ENCODE measurements around the gene SNAP29. TPM values are rescaled to one million over a fixed set of nuclear protein-coding genes. Genes with fewer than 3 reads are reported as not detected.
"Not testable (repeated sequence)": the region's sequence is repeated elsewhere in the genome, so short reads cannot be mapped to it uniquely, and the experiment has no call there.

Gene SNAP29
- total and polyA plus RNA-seq, 2 donors (not counting 3 experiments of a cell fraction or from before 2014, with no cell fraction given), result 16.4 to 26.7 TPM

GRCh38 chr22:20937794-20938671 is 79.2 kb downstream of the SNAP29 start:
- POLR2A ChIA-PET, result no interaction called here
- H3K4me2 ChIP-seq (ENCODE audit: insufficient read depth, low read length), result no peak overlapping the region
- FAIRE-seq (peak; percentile 24), DNase-seq (ENCODE audit: low read depth, low spot score) (no peak)
- H3K27ac ChIP-seq (ENCODE audit: insufficient read depth, low read depth, low read length), result no peak overlapping the region
- no peaks in the 10 kb centered on the region for H3K9me1 ChIP-seq (replicated peaks; ENCODE audit: control insufficient read depth, extremely low read depth, insufficient read depth, low read length)
- no peaks in the 10 kb centered on the region for H3K4me1 ChIP-seq (ENCODE audit: control insufficient read depth, extremely low read depth, insufficient read depth, low read length)
- no peaks in the 10 kb centered on the region for H3K27me3 ChIP-seq (ENCODE audit: control insufficient read depth in 2 of 2, insufficient read depth in 2 of 2, low read length in 2 of 2)
- intact Hi-C loops (cut with micrococcal nuclease) (no loop called here), dilution Hi-C loops (cut with MboI; ENCODE audit: extremely low pct_ligation_motif_present, low sequenced_read_pairs) (no loop called here)
- CTCF ChIA-PET, result interaction anchor here (1.6 kb wide), 1 partner anchor 21 kb away, joined by 5 read pairs; the partner anchor contains the start of gene CRKL
- H3K9ac ChIP-seq (replicated peaks; ENCODE audit: extremely low read depth, insufficient read depth, low read length), result no peak overlapping the region
- peaks cover 94% of the 10 kb centered on the region for H3K79me2 ChIP-seq (ENCODE audit: control insufficient read depth, insufficient read depth, low read length)
- TF ChIP-seq MYC (IDR thresholded peaks at IDR 0.05; ENCODE audit: low read depth, low read length), result no peak
- TF ChIP-seq JUN (IDR thresholded peaks at IDR 0.05; ENCODE audit: borderline replicate concordance, insufficient read depth, insufficient read length, low read depth), result no peak
- TF ChIP-seq CTCF (IDR thresholded peaks at IDR 0.05; ENCODE audit: extremely low read depth in 1 of 2, insufficient read depth in 1 of 2, low read depth in 1 of 2, low read length in 2 of 2), result no peak
- no peak for TF ChIP-seq GATA2 (IDR thresholded peaks at IDR 0.05; ENCODE audit: insufficient read depth, insufficient read length, low read depth, low read length)
- no peak for TF ChIP-seq POLR2AphosphoS5 (IDR thresholded peaks at IDR 0.05; ENCODE audit: insufficient read depth, low read depth, low read length)
- TF ChIP-seq EZH2 (IDR thresholded peaks at IDR 0.05; ENCODE audit: borderline replicate concordance, low read depth, low read length, severe bottlenecking), result no peak
- TF ChIP-seq POLR2A (IDR thresholded peaks at IDR 0.05; ENCODE audit: low read depth, low read length), result no peak
- no peak for TF ChIP-seq FOS (IDR thresholded peaks at IDR 0.05; ENCODE audit: borderline replicate concordance, insufficient read depth, low read length)
- TF ChIP-seq, protein P1, sequence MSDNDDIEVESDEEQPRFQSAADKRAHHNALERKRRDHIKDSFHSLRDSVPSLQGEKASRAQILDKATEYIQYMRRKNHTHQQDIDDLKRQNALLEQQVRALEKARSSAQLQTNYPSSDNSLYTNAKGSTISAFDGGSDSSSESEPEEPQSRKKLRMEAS (IDR thresholded peaks at IDR 0.05; ENCODE audit: insufficient read depth, insufficient read length), result no peak
- BruUV-seq (replicated peaks), result no TSS peak
- peaks cover 21% of the 10 kb centered on the region for H4K20me1 ChIP-seq (replicated peaks; ENCODE audit: control insufficient read depth, extremely low read depth, insufficient read depth, low read length)
- H3K36me3 ChIP-seq (ENCODE audit: control insufficient read depth in 2 of 2, extremely low read depth in 1 of 2, insufficient read depth in 2 of 2, low read length in 2 of 2), result peaks cover 5 to 9% of the 10 kb centered on the region in 2 experiments
- H3K4me3 ChIP-seq (replicated peaks in 1 of 3; ENCODE audit: insufficient read depth in 1 of 3, low read depth in 1 of 3, low read length in 3 of 3), result no peak overlapping the region
- H2AFZ ChIP-seq (ENCODE audit: low read depth, low read length), result no peak overlapping the region
- H3K9me3 ChIP-seq (replicated peaks; ENCODE audit: control insufficient read depth, insufficient read depth, low read length), result no peaks in the 10 kb centered on the region

GRCh38 chr22:20939457-20940185 is 80.8 kb downstream of the SNAP29 start:
- dilution Hi-C loops (cut with MboI; ENCODE audit: extremely low pct_ligation_motif_present, low sequenced_read_pairs); H3K9ac ChIP-seq (replicated peaks; ENCODE audit: extremely low read depth, insufficient read depth, low read length); H3K4me1 ChIP-seq (ENCODE audit: control insufficient read depth, extremely low read depth, insufficient read depth, low read length); FAIRE-seq; H3K36me3 ChIP-seq (ENCODE audit: control insufficient read depth in 2 of 2, extremely low read depth in 1 of 2, insufficient read depth in 2 of 2, low read length in 2 of 2); H3K4me3 ChIP-seq (replicated peaks in 1 of 3; ENCODE audit: insufficient read depth in 1 of 3, low read depth in 1 of 3, low read length in 3 of 3); H3K9me3 ChIP-seq (replicated peaks; ENCODE audit: control insufficient read depth, insufficient read depth, low read length); H3K4me2 ChIP-seq (ENCODE audit: insufficient read depth, low read length); H3K27ac ChIP-seq (ENCODE audit: insufficient read depth, low read depth, low read length); POLR2A ChIA-PET; H2AFZ ChIP-seq (ENCODE audit: low read depth, low read length); intact Hi-C loops (cut with micrococcal nuclease); H3K9me1 ChIP-seq (replicated peaks; ENCODE audit: control insufficient read depth, extremely low read depth, insufficient read depth, low read length); H3K27me3 ChIP-seq (ENCODE audit: control insufficient read depth in 2 of 2, insufficient read depth in 2 of 2, low read length in 2 of 2); DNase-seq (ENCODE audit: low read depth, low spot score); BruUV-seq (replicated peaks): not testable (repeated sequence)
- CTCF ChIA-PET, result interaction anchor here (0.8 to 1.0 kb wide), 2 partner anchors 11 to 23 kb away, joined by 3 to 4 read pairs; partner anchors contain the start of gene CRKL
- Histone ChIP-seq H4K20me1 (replicated peaks; ENCODE audit: control insufficient read depth, extremely low read depth, insufficient read depth, low read length) (peaks cover 24% of the 10 kb centered on the region), H3K79me2 (ENCODE audit: control insufficient read depth, insufficient read depth, low read length) (peaks cover 94% of the 10 kb centered on the region)

Measured in endothelial cell of umbilical vein (primary cell).